CD4-positive, CD25-positive, alpha-beta regulatory T cell (primary cell): ENCODE data around the gene B9D2. TPM values are rescaled to one million over a fixed set of nuclear protein-coding genes. Genes with fewer than 3 reads are reported as not detected.
A peak's percentile ranks its signal among the peaks of the same experiment; 100 is the strongest.
"Not testable (repeated sequence)": the region's sequence is repeated elsewhere in the genome, so short reads cannot be mapped to it uniquely, and the experiment has no call there.

Experiments
- ATAC-seq, 2 donors: fragments of 150-1000 bp; cut with Tn5 transposase; one replicate each; pipeline ENCODE4 v1.10.0; 2021; ENCODE audit warnings: low read depth in 2 of 2, moderate number of reproducible peaks in 2 of 2, moderate library complexity in 1 of 2
- DNase-seq, 3 donors: peaks; one replicate each; pipeline versions ENCODE4 v3.0.0 to v3.0.0-alpha.2; 2012 to 2022; ENCODE audit warnings: mixed read lengths in 1 of 3
- H3K27ac ChIP-seq: one replicate; pipeline ENCODE4 v1.7.0; 2013; ENCODE audit warnings: mild to moderate bottlenecking, low read length; ENCODE audit not compliant: insufficient read depth, poor library complexity, severe bottlenecking
- H3K27me3 ChIP-seq: one replicate; pipeline ENCODE4 v1.7.0; 2013; ENCODE audit warnings: low read length; ENCODE audit not compliant: control insufficient read depth, insufficient read depth
- H3K36me3 ChIP-seq: one replicate; pipeline ENCODE4 v1.7.0; 2013; ENCODE audit warnings: mild to moderate bottlenecking, low read length, moderate library complexity; ENCODE audit not compliant: control insufficient read depth, insufficient read depth
- H3K4me1 ChIP-seq: 2 replicates; pipeline ENCODE4 v1.7.0; 2013; ENCODE audit warnings: mild to moderate bottlenecking, low read length; ENCODE audit not compliant: insufficient read depth, control insufficient read depth, poor library complexity, severe bottlenecking
- H3K4me3 ChIP-seq: one replicate; pipeline ENCODE4 v1.7.0; 2013; ENCODE audit warnings: low read depth, mild to moderate bottlenecking, low read length, moderate library complexity
- H3K9me3 ChIP-seq, 2 experiments: 1 replicate in 1 of 2; 2 replicates in 1 of 2; pipeline ENCODE4 v1.7.0; 2013; ENCODE audit warnings: low read length in 2 of 2, mild to moderate bottlenecking in 1 of 2, moderate library complexity in 1 of 2; ENCODE audit not compliant: control insufficient read depth in 2 of 2
- H3K27ac Mint-ChIP-seq, 3 donors: one replicate each; pipeline ENCODE4 v1.8.0; 2020 to 2022; ENCODE audit warnings: mild to moderate bottlenecking in 3 of 3, mixed read lengths in 3 of 3, moderate library complexity in 2 of 3
- H3K27me3 Mint-ChIP-seq: one replicate; pipeline ENCODE4 v1.8.0; 2022; ENCODE audit warnings: mild to moderate bottlenecking, mixed read lengths
- H3K36me3 Mint-ChIP-seq: one replicate; pipeline ENCODE4 v1.8.0; 2020; ENCODE audit warnings: mixed read lengths
- H3K4me1 Mint-ChIP-seq, 4 donors: one replicate each; pipeline ENCODE4 v1.8.0; 2020 to 2022; ENCODE audit warnings: mixed read lengths in 4 of 4, mild to moderate bottlenecking in 1 of 4
- H3K4me3 Mint-ChIP-seq, 4 donors: one replicate each; pipeline ENCODE4 v1.8.0; 2020 to 2022; ENCODE audit warnings: mild to moderate bottlenecking in 4 of 4, mixed read lengths in 4 of 4, moderate library complexity in 3 of 4
- H3K9me3 Mint-ChIP-seq, 7 donors: one replicate each; pipeline ENCODE4 v1.8.0; 2020 to 2022; ENCODE audit warnings: mixed read lengths in 7 of 7, mild to moderate bottlenecking in 3 of 7, moderate library complexity in 2 of 7
- polyA plus RNA-seq, 4 donors: library from polyadenylated mRNA; unstranded; fragments of 300-500 nt; fragmentation: Illumina TruSeq; gene quantifications; one replicate each; pipeline ENCODE4 v1.2.3, GENCODE V29; 2021
- total RNA-seq: library from RNA; stranded (reverse); gene quantifications from one replicate; pipeline ENCODE4 v1.2.3, GENCODE V29; 2022

The B9D2 gene
- total and polyA plus RNA-seq, 5 donors from 2014 or later = 22.3 to 28.4 (median 24.2) TPM

DNA sequence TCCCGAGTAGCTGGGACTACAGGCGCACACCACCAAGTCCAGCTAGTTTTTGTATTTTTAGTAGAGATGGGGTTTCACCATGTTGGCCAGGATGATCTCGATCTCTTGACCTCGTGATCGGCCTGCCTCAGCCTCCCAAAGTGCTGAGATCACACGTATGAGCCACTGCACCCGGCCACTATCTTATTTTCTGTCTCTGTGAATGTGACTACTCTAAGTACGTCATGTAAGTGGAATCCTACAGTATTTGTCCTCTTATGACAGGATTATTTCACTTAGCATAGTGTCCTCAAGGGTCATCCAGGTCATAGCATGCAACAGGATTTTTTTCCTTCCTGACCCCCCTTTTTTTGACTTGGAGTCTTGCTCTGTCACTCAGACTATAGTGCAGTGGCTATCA lies 7.6 kb upstream of the B9D2 start:
- Histone ChIP-seq H3K27me3 (no peaks in the 10 kb centered on the region), H3K36me3 (no peaks in the 10 kb centered on the region), H3K27ac (no peak overlapping the region), H3K4me3 (no peak overlapping the region), H3K4me1 (peaks cover 5% of the 10 kb centered on the region), H3K9me3 (no peaks in the 10 kb centered on the region)
- no peaks in the 10 kb centered on the region for H3K27me3 Mint-ChIP-seq
- no peaks in the 10 kb centered on the region for H3K9me3 Mint-ChIP-seq
- no peak overlapping the region for H3K27ac Mint-ChIP-seq
- H3K4me3 Mint-ChIP-seq = peak overlapping the region in 1 of 4 donors; percentile 81
- DNase-seq (no peak), ATAC-seq (no peak)
- peaks cover 0 to 7% (median 4%) of the 10 kb centered on the region in 4 donors for H3K4me1 Mint-ChIP-seq
- no peaks in the 10 kb centered on the region for H3K36me3 Mint-ChIP-seq

DNA sequence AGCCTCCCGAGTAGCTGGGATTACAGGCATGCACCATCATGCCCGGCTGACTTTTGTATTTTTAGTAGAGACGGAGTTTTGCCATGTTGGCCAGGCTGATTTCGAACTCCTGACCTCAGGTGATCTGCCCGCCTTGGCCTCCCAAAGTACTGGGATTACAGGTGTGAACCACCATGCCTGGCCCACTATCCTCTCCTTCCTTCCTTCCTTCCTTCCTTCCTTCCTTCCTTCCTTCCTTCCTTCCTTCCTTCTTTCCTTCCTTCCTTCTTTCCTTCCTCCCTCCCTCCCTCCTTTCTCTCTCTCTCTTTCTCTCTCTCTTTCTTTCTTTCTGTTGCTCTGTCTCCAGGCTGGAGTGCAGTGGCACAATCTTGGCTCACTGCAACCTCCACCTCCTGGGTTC lies 7.2 kb upstream of the B9D2 start:
- not testable (repeated sequence) for H3K36me3 ChIP-seq, H3K27ac Mint-ChIP-seq, H3K9me3 ChIP-seq, H3K4me1 Mint-ChIP-seq, H3K27me3 Mint-ChIP-seq, H3K4me1 ChIP-seq, H3K4me3 ChIP-seq, H3K27me3 ChIP-seq, H3K36me3 Mint-ChIP-seq, ATAC-seq, H3K27ac ChIP-seq, H3K9me3 Mint-ChIP-seq, DNase-seq
- peak overlapping the region in 1 of 4 donors; percentile 81 for H3K4me3 Mint-ChIP-seq

DNA sequence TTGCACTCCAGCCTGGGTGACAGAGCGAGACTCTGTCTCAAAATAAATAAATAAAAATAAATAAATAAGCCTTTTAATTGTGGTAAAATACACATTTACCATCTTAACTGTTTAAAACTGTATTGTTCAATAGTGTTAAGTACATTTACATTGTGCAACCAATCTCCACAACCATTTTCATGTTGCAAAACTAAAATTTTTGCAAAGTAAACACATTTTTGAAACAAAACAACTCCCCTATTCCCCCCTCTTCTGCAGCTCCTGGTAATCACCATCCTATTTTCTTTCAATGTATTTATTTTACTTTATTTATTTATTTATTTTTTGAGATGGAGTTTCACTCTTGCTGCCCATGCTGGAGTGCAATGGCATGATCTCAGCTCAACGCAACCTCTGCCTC lies 5.8 kb upstream of the B9D2 start:
- DNase-seq = no peak

DNA sequence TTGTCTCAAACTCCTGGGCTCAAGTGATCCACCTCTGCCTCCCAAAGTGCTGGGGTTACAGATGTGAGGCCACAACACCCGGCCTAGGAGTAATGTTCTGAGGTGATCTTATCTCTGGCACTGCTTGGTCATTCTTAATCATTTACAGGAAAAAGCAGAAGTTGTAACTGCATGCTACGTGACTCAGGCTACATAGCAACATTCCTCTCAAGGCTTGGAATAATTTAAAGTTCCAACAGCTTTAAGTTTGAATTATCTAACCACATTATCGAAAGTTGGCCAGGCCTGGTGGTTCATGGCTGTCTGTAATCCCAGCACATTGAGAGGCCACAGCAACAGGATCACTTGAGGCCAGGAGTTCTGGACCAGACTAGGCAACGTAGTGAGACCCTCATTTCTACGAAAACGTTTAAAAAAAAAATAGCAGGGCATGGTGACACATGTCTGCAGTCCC lies 3.9 kb upstream of the B9D2 start:
- H3K4me1 Mint-ChIP-seq = peaks cover 0 to 26% (median 7%) of the 10 kb centered on the region in 4 donors
- no peaks in the 10 kb centered on the region for H3K9me3 Mint-ChIP-seq
- ATAC-seq (no peak), DNase-seq (no peak)
- Histone ChIP-seq H3K36me3 (no peaks in the 10 kb centered on the region), H3K27ac (no peak overlapping the region), H3K27me3 (no peaks in the 10 kb centered on the region), H3K4me3 (no peak overlapping the region), H3K4me1 (peaks cover 13% of the 10 kb centered on the region), H3K9me3 (no peaks in the 10 kb centered on the region)
- no peaks in the 10 kb centered on the region for H3K36me3 Mint-ChIP-seq
- no peaks in the 10 kb centered on the region for H3K27me3 Mint-ChIP-seq
- peak overlapping the region in 1 of 3 donors; percentile 48 for H3K27ac Mint-ChIP-seq
- H3K4me3 Mint-ChIP-seq = no peak overlapping the region

More for the DNA sequence above, 5.8 kb upstream of the B9D2 start:
- Mint-ChIP-seq H3K36me3 (no peaks in the 10 kb centered on the region), H3K9me3 (no peaks in the 10 kb centered on the region), H3K27me3 (no peaks in the 10 kb centered on the region), H3K4me1 (peaks cover 0 to 7% (median 1%) of the 10 kb centered on the region in 4 donors), H3K27ac (no peak overlapping the region), H3K4me3 (no peak overlapping the region)
- Histone ChIP-seq H3K4me1 (no peaks in the 10 kb centered on the region), H3K4me3 (no peak overlapping the region), H3K27ac (no peak overlapping the region), H3K9me3 (no peaks in the 10 kb centered on the region), H3K27me3 (no peaks in the 10 kb centered on the region), H3K36me3 (no peaks in the 10 kb centered on the region)
- no peak for ATAC-seq

DNA sequence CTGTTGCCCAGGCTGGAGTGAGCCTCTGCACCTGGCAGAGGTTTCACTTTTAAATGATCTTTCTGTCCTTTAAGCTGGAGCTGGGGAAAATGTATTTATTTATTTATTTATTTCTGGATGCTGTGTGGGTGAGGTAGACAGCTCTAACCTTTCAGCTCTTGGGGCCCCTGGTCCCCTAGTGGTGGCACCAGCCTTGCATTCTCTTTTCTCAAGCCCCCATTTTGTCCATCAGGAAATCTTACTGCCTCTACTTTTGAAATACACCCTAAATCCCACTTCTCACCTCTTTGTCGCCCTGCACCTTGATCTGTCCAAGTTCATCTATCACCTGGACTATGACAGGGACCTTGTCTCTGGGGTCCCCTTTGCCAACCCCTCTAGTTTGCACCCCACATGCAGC lies 2.1 kb upstream of the B9D2 start:
- Histone ChIP-seq H3K9me3 (no peaks in the 10 kb centered on the region), H3K4me3 (no peak overlapping the region), H3K27me3 (no peaks in the 10 kb centered on the region), H3K36me3 (no peaks in the 10 kb centered on the region), H3K27ac (no peak overlapping the region), H3K4me1 (peaks cover 20% of the 10 kb centered on the region)
- Mint-ChIP-seq H3K27me3 (no peaks in the 10 kb centered on the region), H3K27ac (peak overlapping the region; percentile 13 to 62 (median 29)), H3K36me3 (no peaks in the 10 kb centered on the region), H3K9me3 (no peaks in the 10 kb centered on the region), H3K4me3 (peak overlapping the region in 2 of 4 donors; percentile 16 to 93), H3K4me1 (peaks cover 0 to 32% (median 12%) of the 10 kb centered on the region in 4 donors)
- ATAC-seq = no peak
- DNase-seq = peak in 1 of 3 donors; percentile 46

DNA sequence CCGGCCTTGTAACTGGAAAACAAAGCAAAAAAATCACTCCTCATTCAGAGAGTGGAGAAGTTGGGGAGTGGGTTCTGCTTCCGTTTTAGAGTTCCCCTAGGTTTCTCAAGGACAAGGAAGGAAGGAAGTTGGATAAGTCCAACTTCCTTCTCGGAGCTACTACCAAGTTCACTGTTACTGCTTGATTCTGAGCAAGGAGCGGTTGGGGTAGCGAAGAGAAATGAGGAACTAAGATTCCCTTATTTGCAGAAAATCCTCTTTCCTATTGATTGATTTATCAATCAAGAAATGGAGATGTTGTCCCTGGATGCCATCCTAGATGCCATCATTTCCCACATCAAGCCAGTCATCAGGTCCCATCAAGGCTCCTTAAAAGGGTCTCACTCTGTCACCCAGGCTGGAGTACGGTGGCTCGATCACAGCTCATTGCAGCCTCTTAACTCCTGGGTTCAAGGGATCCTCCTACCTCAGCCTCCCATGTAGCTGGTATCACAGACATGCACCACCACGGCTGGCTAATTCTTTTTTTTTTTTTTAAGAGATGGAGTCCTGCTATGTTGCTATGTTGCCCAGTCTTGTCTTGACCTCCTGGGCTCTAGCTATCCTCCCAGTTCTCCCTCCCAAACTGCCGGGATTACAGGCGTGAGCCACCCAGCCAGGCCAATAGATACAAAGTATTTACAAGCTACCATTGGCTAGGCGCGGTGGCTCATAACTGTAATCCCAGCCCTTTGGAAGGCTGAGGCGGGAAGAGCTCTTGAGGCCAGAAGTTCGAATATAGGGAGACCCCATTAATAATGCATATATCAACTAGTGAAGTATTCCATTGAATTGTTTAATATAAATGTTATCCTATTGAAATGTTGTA lies 809 bp upstream of the B9D2 start:
- peak overlapping the region; percentile 100 for H3K27ac ChIP-seq
- peak overlapping the region; percentile 100 for H3K27ac Mint-ChIP-seq
- peaks cover 0 to 41% (median 14%) of the 10 kb centered on the region in 4 donors for H3K4me1 Mint-ChIP-seq
- H3K9me3 ChIP-seq = no peaks in the 10 kb centered on the region
- H3K4me3 Mint-ChIP-seq = peak overlapping the region; percentile 93 to 98 (median 95)
- no peaks in the 10 kb centered on the region for H3K36me3 Mint-ChIP-seq
- no peaks in the 10 kb centered on the region for H3K36me3 ChIP-seq
- H3K9me3 Mint-ChIP-seq = no peaks in the 10 kb centered on the region
- DNase-seq (no peak), ATAC-seq (no peak)
- no peaks in the 10 kb centered on the region for H3K27me3 Mint-ChIP-seq
- H3K27me3 ChIP-seq = no peaks in the 10 kb centered on the region
- peak overlapping the region; percentile 97 for H3K4me3 ChIP-seq
- peaks cover 20% of the 10 kb centered on the region for H3K4me1 ChIP-seq

DNA sequence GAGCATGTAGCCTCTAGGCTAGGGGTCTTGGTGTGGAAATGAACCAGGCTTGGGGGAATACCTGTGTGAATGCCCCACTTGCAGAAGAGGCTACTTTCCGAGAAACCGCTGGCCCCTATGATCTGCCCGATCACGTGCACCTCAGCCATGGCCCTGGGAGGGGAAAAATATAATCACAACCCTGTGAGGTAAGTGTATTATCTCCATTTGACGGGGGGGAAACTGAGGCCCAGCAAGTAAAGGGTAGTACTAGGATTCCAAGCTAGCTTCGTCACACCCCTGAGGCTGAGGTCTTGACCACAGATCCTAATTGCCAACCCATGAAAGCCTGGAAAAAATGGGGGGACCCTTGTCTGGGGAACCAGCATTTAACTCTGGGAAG lies 587 bp downstream of the B9D2 start:
- no peaks in the 10 kb centered on the region for H3K36me3 Mint-ChIP-seq
- Histone ChIP-seq H3K4me3 (peak overlapping the region; percentile 97), H3K27me3 (no peaks in the 10 kb centered on the region), H3K4me1 (peaks cover 25% of the 10 kb centered on the region), H3K9me3 (no peaks in the 10 kb centered on the region), H3K27ac (peak overlapping the region; percentile 100), H3K36me3 (no peaks in the 10 kb centered on the region)
- peaks cover 2 to 49% (median 21%) of the 10 kb centered on the region in 4 donors for H3K4me1 Mint-ChIP-seq
- H3K9me3 Mint-ChIP-seq = no peaks in the 10 kb centered on the region
- H3K27me3 Mint-ChIP-seq = no peaks in the 10 kb centered on the region
- peak overlapping the region; percentile 100 for H3K27ac Mint-ChIP-seq
- DNase-seq (no peak), ATAC-seq (no peak)
- H3K4me3 Mint-ChIP-seq = peak overlapping the region; percentile 93 to 98 (median 95)
